Small intestine (tissue), 16 donors: ENCODE data around the gene NECAB3. TPM values are rescaled to one million over a fixed set of nuclear protein-coding genes. Genes with fewer than 3 reads are reported as not detected.

Experiments used
- DNase-seq, 2 donors: peaks; one replicate each; pipeline versions ENCODE4 v3.0.0 to v3.0.0-alpha.2; 2013
- FAIRE-seq: peaks from 2 replicates; lab custom pipeline; 2012; peaks lifted over from hg19 to GRCh38; lab: Jason Lieb, UNC
- H3K27ac ChIP-seq, 3 donors: one replicate each; pipeline ENCODE4 v1.5.1; 2013; ENCODE audit warnings: low read length in 2 of 3, mild to moderate bottlenecking in 2 of 3, control low read depth in 1 of 3, inconsistent platforms in 1 of 3, low read depth in 1 of 3, moderate library complexity in 1 of 3
- H3K27me3 ChIP-seq, 3 donors: one replicate each; pipeline ENCODE4 v1.6.1; 2013; ENCODE audit warnings: low read length in 3 of 3, inconsistent platforms in 1 of 3; ENCODE audit not compliant: control insufficient read depth in 3 of 3, insufficient read depth in 3 of 3
- H3K36me3 ChIP-seq, 3 donors: one replicate each; pipeline ENCODE4 v1.6.1; 2013; ENCODE audit warnings: low read length in 3 of 3, inconsistent platforms in 1 of 3, low read depth in 1 of 3, mild to moderate bottlenecking in 1 of 3, moderate library complexity in 1 of 3; ENCODE audit not compliant: control insufficient read depth in 3 of 3, insufficient read depth in 2 of 3
- H3K4me1 ChIP-seq, 3 donors: one replicate each; pipeline ENCODE4 v1.6.1; 2013; ENCODE audit warnings: low read length in 2 of 3, inconsistent platforms in 1 of 3, low read depth in 1 of 3, mild to moderate bottlenecking in 1 of 3, moderate library complexity in 1 of 3; ENCODE audit not compliant: control insufficient read depth in 3 of 3, insufficient read depth in 2 of 3
- H3K4me3 ChIP-seq, 3 donors: one replicate each; pipeline ENCODE4 v1.5.1; 2013; ENCODE audit warnings: low read length in 3 of 3, control low read depth in 1 of 3, inconsistent platforms in 1 of 3, low read depth in 1 of 3, mild to moderate bottlenecking in 1 of 3, moderate library complexity in 1 of 3
- H3K9me3 ChIP-seq, 2 donors: one replicate each; pipeline ENCODE4 v1.6.1; 2013; ENCODE audit warnings: low read depth in 1 of 2, low read length in 1 of 2; ENCODE audit not compliant: control insufficient read depth in 2 of 2, insufficient read depth in 1 of 2
- WGBS, 3 donors: extraction: QIAGEN DNeasy Blood & Tissue Kit; methylation state at CpG; one replicate each; pipeline ENCODE4 v1.1.7; 2013; 5-methylcytosine and 5-hydroxymethylcytosine counted together
- long read RNA-seq, 10 donors: transcript quantifications; one replicate each; lab custom pipeline, GENCODE V29; 2026
- polyA plus RNA-seq, 4 donors: library from polyadenylated mRNA; stranded (reverse) in 3 of 4; unstranded in 1 of 4; fragments of 200-250 nt in 3 of 4; fragments of 120-200 nt in 1 of 4; gene quantifications; one replicate each; pipeline versions ENCODE4 v1.2.1 to v1.2.3, GENCODE V29; 2013
- donor health status: healthy with polysubstance abuse.
- donor health status: control.
- donor health status: control.
- donor health status: Bipolar disorder and iron deficiency.
- donor health status: healthy.

The NECAB3 gene
- 10 to 100 TPM; 24.4 to 54.8 (median 42.2) TPM for polyA plus RNA-seq
- long read RNA-seq, donor 1, partial matches to known transcripts = 0 of 2 reads
- long read RNA-seq, donor 1, other reads (novel, unspliced or antisense) = 0 of 2 reads
- long read RNA-seq, donor 2, partial matches to known transcripts = 0 of 1 reads
- long read RNA-seq, donor 2, other reads (novel, unspliced or antisense) = 0 of 1 reads
- long read RNA-seq, donor 3, partial matches to known transcripts = 0 of 1 reads
- long read RNA-seq, donor 3, other reads (novel, unspliced or antisense) = 0 of 1 reads
- long read RNA-seq, donor 4 = 0 reads
- long read RNA-seq, donor 5, partial matches to known transcripts = 0 of 1 reads
- long read RNA-seq, donor 5, other reads (novel, unspliced or antisense) = 0 of 1 reads
- long read RNA-seq, donor 6, transcript NECAB3-202 (13 exons, 1,942 nt) = major isoform, 5 of 5 reads
- long read RNA-seq, donor 6, partial matches to known transcripts = 0 of 5 reads
- long read RNA-seq, donor 6, other reads (novel, unspliced or antisense) = 0 of 5 reads
- long read RNA-seq, donor 7, transcript NECAB3-202 (13 exons, 1,942 nt) = major isoform, 9 of 12 reads
- long read RNA-seq, donor 7, partial matches to known transcripts = 0 of 12 reads
- long read RNA-seq, donor 7, other reads (novel, unspliced or antisense) = 0 of 12 reads
- long read RNA-seq, donor 8 = 0 reads
- long read RNA-seq, donor 9 = 0 reads
- long read RNA-seq, donor 10, partial matches to known transcripts = 0 of 3 reads
- long read RNA-seq, donor 10, other reads (novel, unspliced or antisense) = 0 of 3 reads

GRCh38 chr20:33674294-33675135 lies at the start of gene NECAB3:
Gene NECAB3, minus strand, starts transcription at chr20:33674428. Its CDS starts 76 bp downstream, at chr20:33674352.
- Histone ChIP-seq H3K4me3 (peak within 1 kb of the TSS; percentile 68 to 86 (median 68)), H3K36me3 (peaks cover 0 to 58% (median 5%) of the 10 kb centered on the region in 3 donors), H3K9me3 (no peaks in the 10 kb centered on the region), H3K27ac (peak within 1 kb of the TSS; percentile 70 to 86 (median 76)), H3K4me1 (peaks cover 3 to 32% (median 5%) of the 10 kb centered on the region in 3 donors), H3K27me3 (no peaks in the 10 kb centered on the region)
- no peak for FAIRE-seq
- DNase-seq = peak; percentile 85 to 95
- 4 to 5% (median 5%) methylated on average over 28 to 73 of the region's 73 CpGs for WGBS, 3 donors

- no peaks in the 10 kb centered on the region for H3K9me3 ChIP-seq
- H3K4me1 ChIP-seq = peaks cover 0 to 25% (median 0%) of the 10 kb centered on the region in 3 donors
- H3K36me3 ChIP-seq = no peaks in the 10 kb centered on the region
- H3K27ac ChIP-seq = no peak overlapping the region
- no peak for FAIRE-seq
- DNase-seq = no peak
- H3K4me3 ChIP-seq = no peak overlapping the region
- H3K27me3 ChIP-seq = no peaks in the 10 kb centered on the region
- 88 to 96% (median 88%) methylated on average over 11 of the region's 11 CpGs for WGBS, 3 donors
Measured at GRCh38 chr20:33721391-33722140, 47.3 kb upstream of the NECAB3 start.

GRCh38 chr20:33719989-33720709 lies 45.9 kb upstream of the NECAB3 start, which contains the start of gene PXMP4:
Gene PXMP4, minus strand, starts transcription at chr20:33720310. Its CDS starts 103 bp downstream, at chr20:33720207.
- Histone ChIP-seq H3K27me3 (no peaks in the 10 kb centered on the region), H3K36me3 (peaks cover 0 to 3% (median 0%) of the 10 kb centered on the region in 3 donors), H3K27ac (peak within 1 kb of the TSS; percentile 45 to 84 (median 60)), H3K9me3 (no peaks in the 10 kb centered on the region), H3K4me3 (peak within 1 kb of the TSS; percentile 48 to 86 (median 55)), H3K4me1 (peaks cover 0 to 25% (median 0%) of the 10 kb centered on the region in 3 donors)
- WGBS, 3 donors = 1 to 3% (median 2%) methylated on average over 39 to 46 of the region's 46 CpGs
- peak; percentile 96 to 99 for DNase-seq
- peak; percentile 44 for FAIRE-seq

GRCh38 chr20:33719277-33719988 lies 45.2 kb upstream of the NECAB3 start:
- H3K4me3 ChIP-seq = peak overlapping the region; percentile 48 to 86 (median 55)
- no peaks in the 10 kb centered on the region for H3K9me3 ChIP-seq
- H3K27ac ChIP-seq = peak overlapping the region; percentile 45 to 84 (median 60)
- H3K27me3 ChIP-seq = no peaks in the 10 kb centered on the region
- H3K4me1 ChIP-seq = peaks cover 0 to 20% (median 0%) of the 10 kb centered on the region in 3 donors
- peak in 1 of 2 donors; percentile 36 for DNase-seq
- WGBS, 3 donors = 36 to 48% (median 43%) methylated on average over 13 of the region's 13 CpGs
- peaks cover 0 to 10% (median 0%) of the 10 kb centered on the region in 3 donors for H3K36me3 ChIP-seq
- FAIRE-seq = no peak

- Histone ChIP-seq H3K27me3 (no peaks in the 10 kb centered on the region), H3K27ac (no peak overlapping the region), H3K36me3 (peaks cover 6 to 31% (median 13%) of the 10 kb centered on the region in 3 donors), H3K9me3 (no peaks in the 10 kb centered on the region), H3K4me1 (peaks cover 0 to 10% (median 0%) of the 10 kb centered on the region in 3 donors), H3K4me3 (no peak overlapping the region)
- FAIRE-seq = no peak
- 88 to 97% (median 93%) methylated on average over 2 of the region's 2 CpGs for WGBS, 3 donors
- no peak for DNase-seq
Measured at GRCh38 chr20:33716498-33716897, 42.3 kb upstream of the NECAB3 start.

- no peak overlapping the region for H3K27ac ChIP-seq
- H3K27me3 ChIP-seq = no peaks in the 10 kb centered on the region
- no peak for DNase-seq
- WGBS, 3 donors = 83 to 91% (median 84%) methylated on average over 10 of the region's 10 CpGs
- H3K4me3 ChIP-seq = no peak overlapping the region
- H3K9me3 ChIP-seq = no peaks in the 10 kb centered on the region
- H3K4me1 ChIP-seq = no peaks in the 10 kb centered on the region
- peaks cover 6 to 48% (median 13%) of the 10 kb centered on the region in 3 donors for H3K36me3 ChIP-seq
- no peak for FAIRE-seq
Measured at GRCh38 chr20:33713865-33714367, 39.7 kb upstream of the NECAB3 start.
